Renal cortex interstitium (tissue), 15 donors: ENCODE data around the gene CNNM1. TPM values are rescaled to one million over a fixed set of nuclear protein-coding genes. Genes with fewer than 3 reads are reported as not detected.

ENCODE experiments used
- DNase-seq, 11 donors: peaks; one replicate each; pipeline ENCODE4 v3.0.0-alpha.2; 2013; ENCODE audit warnings: low read depth in 9 of 11, low spot score in 4 of 11; ENCODE audit errors: extremely low read depth in 1 of 11
- long read RNA-seq, 16 experiments: transcript quantifications; one replicate each; lab custom pipeline, GENCODE V29; 2026
- polyA plus RNA-seq, 3 donors: library from polyadenylated mRNA; unstranded; fragments of 120-200 nt; gene quantifications; one replicate each; pipeline ENCODE4 v1.2.1, GENCODE V29; 2013; ENCODE audit not compliant: insufficient read length in 3 of 3

CNNM1 gene
- 1 to 10 TPM; 1.5 to 2.1 (median 1.9) TPM for polyA plus RNA-seq
- long read RNA-seq, donor 1: 0 reads
- long read RNA-seq, donor 2: 0 reads
- long read RNA-seq, donor 3: 0 reads
- long read RNA-seq, donor 4: 0 reads
- long read RNA-seq, donor 5: 0 reads
- long read RNA-seq, donor 6: 0 reads
- long read RNA-seq, donor 7: 0 reads
- long read RNA-seq, donor 8: 0 reads
- long read RNA-seq, donor 9: 0 reads
- long read RNA-seq, donor 10: 0 reads
- long read RNA-seq, donor 11: 0 reads
- long read RNA-seq, donor 12: 0 reads
- long read RNA-seq, donor 13: 0 reads
- long read RNA-seq, donor 14: 0 reads
- long read RNA-seq, donor 15: 0 reads
- long read RNA-seq, donor 16, full-length matches to known transcripts: 2 of 2 reads
- long read RNA-seq, donor 16, partial matches to known transcripts: 0 of 2 reads
- long read RNA-seq, donor 16, other reads (novel, unspliced or antisense): 0 of 2 reads

DNA sequence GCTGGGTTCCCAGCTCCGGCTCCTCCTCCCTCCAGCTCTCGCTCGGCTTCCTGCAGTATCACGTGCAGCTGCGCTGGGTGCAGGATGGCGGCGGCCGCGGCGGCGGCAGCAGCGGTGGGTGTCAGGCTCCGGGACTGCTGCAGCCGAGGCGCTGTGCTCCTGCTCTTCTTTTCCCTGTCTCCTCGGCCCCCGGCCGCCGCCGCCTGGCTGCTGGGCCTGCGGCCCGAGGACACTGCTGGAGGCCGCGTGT is at the start of gene CNNM1:
Gene CNNM1 (plus strand): TSS at position 53 of the 250 bp plus-strand sequence. CDS start 32 bp downstream, at position 85.
- DNase-seq: no peak

DNA sequence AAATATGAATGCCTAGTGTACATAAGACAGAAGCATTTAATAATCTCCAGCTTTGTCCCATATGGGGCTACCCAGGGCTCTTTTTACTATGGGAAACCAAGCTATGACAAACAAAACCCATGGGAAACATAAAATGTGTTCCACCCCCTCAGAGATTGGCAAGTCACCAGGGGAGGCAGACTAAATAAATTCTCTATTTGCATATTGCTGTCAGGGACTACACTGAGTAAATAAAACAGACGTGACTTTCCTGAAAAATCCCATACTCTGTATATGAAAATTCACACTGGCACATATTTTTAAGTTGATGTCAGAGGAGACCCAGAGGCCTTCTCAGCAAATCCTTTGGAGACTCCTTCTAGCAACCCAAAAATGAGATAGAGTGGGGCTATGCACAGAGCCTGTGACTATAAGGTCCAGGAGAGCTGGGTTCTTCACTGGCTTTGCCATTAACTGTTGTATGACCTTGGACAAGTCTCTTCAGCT is 49.5 kb upstream of the CNNM1 start:
- peak in 10 of 11 donors; percentile 12 to 57 (median 30) for DNase-seq

DNA sequence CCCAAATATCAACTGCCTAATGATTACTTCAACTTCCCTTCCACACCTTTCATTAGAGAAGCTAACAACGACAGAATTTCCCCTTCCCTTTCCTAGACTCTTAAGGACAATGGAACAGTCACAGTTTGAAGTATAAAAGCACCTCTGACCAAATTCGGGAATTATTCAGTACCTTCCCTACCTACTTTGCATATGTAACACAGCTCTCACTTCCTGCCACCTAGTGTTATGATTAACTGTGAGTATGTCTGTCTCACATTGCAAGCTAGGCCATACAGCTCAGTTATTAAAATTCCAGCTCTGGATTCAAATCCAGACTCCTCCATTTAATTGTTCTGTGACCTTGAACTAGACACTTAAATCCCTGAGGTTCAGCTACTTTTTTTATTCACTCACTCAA is 48.7 kb upstream of the CNNM1 start:
- no peak for DNase-seq

DNA sequence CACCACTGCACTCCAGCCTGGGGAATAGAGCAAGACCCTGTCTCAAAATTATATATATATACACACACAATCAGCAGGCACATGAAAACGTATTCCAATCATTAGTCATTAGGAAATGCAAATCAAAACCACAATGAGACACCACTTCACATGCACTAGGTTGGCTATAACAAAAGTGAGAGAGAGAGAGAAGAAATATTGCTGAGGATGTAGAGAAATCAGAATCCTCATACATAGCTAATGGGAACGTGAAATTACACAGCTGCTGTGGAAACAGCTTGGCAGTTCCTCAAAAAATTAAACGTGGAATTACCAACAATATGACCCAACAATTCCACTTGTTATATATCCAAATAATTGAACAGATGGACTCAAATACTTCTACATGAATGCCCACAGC is 43.3 kb upstream of the CNNM1 start:
- no peak for DNase-seq

DNA sequence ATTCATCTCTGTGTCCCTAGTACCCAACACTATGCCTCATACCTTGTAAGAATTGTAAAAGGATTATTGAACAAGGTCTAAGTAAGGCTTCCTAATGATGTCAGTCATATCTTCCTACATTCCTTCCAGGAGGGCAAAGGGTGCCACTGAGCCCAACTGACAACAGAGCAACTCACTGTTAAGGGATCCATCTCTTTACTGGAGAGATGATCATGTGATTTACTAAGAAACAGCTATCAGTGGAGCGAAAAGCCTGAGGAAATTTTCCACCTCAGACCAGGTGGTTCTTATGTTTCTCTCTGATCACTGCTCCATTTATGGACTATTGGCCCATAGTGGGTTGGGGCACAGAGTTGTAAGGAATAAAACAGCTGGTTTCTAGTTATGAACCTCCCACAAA is 38.9 kb upstream of the CNNM1 start:
- DNase-seq: no peak

DNA sequence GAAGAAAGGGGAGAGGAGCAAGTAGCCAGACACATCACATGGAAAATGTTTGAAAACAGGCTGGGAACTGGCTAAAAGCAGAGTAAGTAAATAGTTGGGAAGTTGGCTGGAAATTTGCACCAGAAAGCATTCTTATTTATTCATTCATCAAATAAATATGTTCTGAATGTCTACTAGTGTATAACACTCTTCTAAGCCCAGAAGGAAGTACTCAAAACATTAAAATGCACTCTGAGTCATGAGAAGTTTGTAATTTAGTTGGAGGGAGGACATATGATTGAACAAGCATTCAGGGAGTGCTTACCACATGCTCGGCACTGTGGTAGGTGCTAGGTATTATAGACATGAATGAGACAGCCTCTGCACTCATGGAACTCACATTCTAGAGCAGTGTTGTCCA is 37.0 kb upstream of the CNNM1 start:
- DNase-seq: peak in 2 of 11 donors; percentile 10 to 16

DNA sequence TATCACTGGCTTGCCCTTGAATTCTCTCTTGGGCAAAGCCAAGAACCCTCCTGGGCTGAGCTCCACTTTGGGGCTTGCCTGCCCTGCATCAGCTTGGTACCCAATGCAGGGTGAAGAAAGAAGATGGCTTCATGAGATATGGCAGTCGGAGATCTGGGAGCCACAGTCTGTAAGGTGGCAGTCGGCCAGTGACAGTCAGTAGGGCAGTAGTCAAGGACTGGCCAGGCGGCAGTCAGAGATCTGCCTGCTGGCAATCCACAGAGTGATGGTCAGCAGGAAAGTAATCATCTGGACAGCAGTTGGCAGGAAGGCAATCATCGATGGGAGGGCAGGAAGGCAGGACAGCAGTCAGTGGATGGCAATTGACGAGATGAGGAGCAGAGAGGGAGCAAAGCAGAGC is 32.6 kb upstream of the CNNM1 start:
- DNase-seq: no peak

DNA sequence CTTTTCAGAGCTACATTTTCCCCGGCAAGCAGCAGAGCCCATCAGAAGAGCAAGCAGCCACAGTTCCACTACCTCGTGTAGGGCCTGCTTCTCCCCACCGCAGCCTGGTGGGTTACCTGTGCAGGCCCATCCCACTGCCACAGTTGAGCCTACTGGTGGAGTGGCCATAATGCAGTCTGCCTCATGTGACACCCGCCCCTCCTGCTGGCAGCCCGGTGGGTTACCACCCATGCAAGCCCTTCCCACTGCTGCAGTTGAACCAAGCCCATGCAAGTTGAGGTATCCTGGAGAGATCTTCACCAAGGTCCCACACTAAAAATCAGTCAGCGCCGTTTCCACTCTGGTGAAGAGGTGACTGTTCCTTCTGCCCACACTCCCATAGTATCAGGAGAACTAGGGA is 32.1 kb upstream of the CNNM1 start:
- no peak for DNase-seq

DNA sequence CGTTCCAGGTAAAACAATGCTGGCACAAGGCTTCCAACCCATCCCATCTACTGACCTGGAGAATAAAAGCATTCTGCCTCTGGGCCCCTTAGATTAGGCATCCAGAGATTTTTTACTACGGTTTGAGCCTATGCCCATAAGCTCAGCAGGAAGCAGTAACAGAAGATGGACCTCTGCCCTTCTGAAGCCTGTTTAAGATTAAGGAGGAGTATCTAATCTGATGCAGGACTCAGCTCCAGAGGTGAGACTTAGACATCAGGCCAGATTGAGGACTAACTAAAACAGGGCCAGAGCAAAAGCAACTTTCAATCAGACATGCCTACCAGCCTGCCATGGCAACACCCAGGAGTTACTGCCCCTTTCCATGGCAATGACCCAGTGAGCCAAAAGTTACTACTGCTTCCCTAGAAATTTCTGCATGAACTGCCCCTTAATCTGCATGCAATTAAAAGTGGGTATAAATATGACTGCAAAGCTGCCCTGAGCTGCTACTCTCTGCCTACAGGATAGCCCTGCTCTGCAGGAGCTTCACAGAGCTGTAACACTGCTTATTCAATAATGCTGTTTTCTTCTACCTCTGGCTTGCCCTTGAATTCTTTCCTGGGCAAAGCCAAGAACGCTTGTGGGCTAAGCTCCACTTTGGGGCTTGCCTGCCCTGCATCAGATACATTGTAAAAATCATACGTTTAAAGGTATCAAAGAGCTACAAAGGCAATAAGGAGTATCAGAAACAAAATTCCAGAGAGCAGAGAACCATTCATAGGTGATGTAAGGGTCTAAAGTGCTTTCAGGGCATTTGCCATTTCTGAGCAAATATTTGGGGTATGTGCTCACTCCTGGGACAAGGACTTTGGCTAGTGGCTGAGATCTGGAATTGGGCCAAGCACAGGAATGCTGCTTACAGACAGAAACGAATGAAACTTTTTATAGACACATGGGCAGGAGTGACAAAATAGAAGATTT is 25.0 kb upstream of the CNNM1 start:
- DNase-seq: peak in 1 of 11 donors; percentile 28

DNA sequence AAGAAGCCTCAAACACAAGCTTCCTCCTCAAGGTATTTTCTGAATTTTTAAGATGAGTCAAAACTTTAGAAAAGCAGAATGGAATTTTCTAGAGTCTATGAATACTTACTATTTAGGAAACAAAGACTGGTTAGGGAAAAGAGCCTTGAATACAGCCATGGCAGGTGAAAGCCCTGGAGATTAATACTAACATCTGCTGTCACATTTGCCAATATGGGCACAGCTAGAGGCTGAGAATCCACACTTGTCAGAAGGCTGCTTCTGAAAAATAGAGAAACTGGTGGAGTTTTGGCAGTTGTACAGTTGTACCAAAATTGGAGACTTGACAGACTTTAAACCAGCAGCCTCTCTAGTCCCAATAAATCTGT is 24.3 kb upstream of the CNNM1 start:
- no peak for DNase-seq

DNA sequence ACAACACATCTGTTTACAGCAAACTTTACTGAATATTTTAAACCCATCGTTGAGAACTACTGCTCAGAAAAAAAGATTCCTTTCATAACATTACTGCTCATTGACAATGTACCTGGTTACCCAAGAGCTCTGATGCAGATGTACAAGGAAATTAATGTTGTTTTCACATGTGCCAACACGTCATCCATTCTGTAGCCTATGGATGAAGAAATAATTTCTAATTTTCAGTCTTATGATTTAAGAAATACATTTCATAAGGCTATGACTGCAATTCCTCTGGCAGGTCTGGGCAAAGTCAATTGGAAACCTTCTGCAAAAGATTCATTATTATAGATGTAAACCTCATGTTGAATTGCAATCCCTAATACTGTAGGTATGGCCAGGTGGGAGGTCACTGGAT is 16.7 kb upstream of the CNNM1 start:
- no peak for DNase-seq

DNA sequence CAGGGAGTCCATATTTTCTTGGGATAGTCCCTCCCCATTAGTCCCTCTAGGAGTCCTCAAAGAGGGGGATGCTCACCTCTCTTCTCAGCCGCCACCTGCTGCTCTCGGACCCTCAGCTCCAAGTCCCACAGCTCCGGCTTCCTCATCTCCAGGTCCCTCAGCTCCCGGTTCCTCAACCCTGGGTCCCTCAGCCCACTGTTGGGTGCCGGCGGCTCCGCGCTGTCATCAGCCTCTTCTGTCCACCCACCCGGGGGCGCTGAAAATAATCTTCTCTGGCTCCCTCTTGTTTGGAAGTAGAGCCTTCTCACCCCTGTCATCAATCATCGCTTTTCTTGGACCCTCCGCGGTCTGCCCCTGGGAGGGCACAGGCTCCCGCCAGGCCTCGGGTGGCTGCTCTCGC is 13.3 kb upstream of the CNNM1 start:
- DNase-seq: no peak

DNA sequence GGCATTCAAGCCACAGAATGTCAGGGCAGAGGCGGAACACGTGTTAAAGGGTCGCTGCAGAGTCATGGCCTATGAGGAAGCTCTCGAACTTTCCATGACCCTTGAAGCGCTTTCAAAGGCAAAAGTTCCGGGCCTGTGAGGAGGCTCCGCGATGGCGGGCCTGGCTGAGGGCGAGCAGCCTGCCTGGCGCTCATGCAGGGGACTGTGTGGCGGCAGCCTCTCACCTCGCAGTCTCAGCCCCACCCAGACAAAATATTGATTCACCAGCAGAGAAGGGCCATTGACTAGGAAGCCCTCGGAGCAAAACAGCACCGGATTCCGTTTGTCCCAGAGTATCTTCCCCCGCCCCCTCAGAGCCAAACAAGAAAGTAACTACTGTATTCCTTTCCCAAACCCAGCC is 12.8 kb upstream of the CNNM1 start:
- no peak for DNase-seq

DNA sequence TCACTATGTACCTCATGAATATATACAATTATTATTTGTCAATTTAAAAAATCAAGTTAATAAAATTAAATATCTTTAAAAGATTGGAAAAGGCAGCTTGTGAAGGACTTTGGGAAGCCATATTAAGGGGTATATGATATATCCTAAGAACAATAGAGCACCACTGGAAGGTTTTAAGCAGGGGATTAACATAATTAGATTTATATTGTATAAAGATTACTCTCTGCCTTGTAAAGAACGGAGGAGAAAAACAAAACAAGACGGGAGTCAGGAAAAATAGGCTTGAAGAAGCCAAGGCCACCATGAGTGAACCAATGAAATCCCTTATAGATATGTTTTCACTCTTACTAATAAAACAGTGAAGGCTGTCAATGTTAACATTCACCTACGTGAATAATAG is 11.1 kb upstream of the CNNM1 start:
- DNase-seq: no peak

DNA sequence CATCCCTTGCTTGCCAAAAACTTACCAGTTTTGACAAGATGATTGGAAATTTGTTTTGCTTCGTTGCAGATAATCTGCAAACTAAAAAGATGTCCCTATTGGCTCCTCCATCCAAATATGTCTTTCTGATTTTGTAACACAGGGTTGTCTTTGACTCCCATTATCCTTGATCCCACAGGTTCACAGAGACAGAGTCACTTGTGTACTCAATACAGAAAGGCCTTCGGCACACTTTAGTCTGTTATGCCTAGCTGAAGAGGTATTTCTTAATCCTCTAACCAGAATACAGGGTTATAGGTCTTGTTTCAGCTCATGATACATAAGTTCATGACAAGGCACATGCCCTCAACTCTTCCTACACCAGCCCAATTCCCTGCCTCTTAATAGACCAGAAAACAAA is 10.7 kb upstream of the CNNM1 start:
- no peak for DNase-seq

DNA sequence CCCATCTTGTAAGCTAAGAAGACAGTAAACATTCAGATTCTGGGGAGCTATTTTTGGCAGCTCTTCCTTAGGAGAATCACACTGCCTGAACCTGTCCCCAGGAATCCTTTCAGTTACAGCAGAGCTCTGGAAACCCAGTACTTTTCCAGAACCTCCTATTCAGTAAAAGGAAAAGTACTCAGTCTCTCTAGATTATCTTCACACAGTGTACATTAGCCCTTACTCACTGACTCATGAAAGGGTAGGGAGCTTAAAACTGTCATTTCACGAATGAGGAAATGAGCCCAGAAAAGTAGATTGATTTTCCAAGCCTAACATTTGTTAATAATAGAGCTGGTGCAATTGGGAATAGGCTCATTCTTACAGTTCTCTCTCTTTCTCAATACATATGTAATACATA is 3.9 kb upstream of the CNNM1 start:
- no peak for DNase-seq

DNA sequence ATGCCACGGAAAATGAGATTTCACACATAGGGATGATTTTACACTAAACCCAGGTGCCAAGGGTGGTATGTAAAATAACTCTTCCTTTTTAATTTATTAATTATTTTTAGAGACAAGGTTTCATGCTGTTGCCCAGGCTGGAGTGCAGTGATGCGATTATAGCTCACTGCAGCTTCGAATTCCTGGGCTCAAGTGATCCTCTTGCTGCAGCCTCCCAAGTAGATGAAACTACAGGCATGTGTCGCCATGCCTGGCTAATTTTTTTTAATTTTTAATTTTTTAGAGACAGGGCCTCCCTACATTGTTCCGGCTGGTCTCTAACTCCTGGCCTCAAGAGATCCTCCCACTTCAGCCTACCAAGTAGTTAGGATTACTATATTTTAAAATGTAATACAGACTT is 2.3 kb upstream of the CNNM1 start:
- no peak for DNase-seq

DNA sequence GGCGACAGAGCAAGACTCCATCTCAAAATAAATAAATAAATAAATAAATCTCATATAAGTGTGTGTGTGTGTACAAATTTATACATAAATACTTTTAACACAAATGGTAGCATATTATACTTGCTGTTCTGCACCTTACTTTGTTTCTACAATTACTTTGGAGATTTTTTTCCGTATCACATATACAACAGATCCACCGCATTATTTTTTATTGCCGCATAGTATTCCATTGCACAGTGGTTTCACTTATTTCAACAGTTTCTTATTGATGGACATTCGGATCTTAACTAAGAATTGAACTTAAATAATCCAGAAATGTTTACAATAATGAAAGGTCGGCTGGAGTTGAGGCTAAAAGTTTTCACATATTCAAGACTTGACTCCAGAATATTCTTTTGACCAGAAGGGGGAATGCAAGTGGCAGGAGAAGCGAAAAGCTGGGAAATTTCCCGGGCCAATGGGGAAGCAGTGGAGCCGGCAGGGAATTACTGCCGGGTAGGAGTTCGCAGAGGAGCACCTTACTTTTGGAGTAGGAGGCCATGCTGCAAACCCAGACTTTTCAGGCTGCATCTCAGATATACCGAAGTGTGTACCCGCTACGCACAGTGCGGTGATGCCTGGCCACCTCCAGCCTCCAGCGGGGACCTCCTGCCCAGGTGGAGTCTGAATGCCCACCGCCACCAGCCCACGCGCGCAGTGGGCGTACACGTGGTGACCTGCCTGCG is 415 bp upstream of the CNNM1 start:
- DNase-seq: no peak

DNA sequence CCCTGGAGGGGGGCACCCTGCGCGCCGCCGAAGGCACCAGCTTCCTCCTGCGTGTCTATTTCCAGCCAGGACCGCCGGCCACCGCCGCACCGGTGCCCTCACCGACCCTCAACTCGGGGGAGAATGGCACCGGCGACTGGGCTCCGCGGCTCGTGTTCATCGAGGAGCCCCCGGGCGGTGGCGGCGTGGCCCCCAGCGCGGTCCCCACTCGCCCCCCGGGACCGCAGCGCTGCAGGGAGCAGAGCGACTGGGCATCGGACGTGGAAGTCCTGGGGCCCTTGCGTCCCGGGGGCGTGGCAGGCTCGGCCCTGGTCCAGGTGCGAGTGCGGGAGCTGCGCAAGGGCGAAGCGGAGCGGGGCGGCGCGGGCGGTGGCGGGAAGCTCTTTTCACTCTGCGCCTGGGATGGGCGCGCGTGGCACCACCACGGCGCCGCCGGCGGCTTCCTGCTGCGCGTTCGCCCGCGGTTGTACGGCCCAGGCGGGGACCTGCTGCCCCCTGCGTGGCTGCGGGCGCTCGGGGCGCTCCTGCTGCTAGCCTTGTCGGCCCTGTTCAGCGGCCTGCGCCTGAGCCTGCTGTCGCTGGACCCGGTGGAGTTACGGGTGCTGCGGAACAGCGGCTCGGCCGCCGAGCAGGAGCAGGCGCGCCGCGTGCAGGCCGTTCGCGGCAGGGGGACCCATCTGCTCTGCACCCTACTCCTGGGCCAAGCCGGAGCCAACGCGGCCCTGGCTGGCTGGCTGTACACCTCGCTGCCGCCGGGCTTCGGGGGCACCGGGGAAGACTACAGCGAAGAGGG is 594 bp downstream of the CNNM1 start:
- DNase-seq: no peak
